Osteoblast (primary cell): Measurements from ENCODE around the gene MYO1A. TPM values are rescaled to one million over a fixed set of nuclear protein-coding genes. Genes with fewer than 3 reads are reported as not detected.
"Not testable (repeated sequence)": the region's sequence is repeated elsewhere in the genome, so short reads cannot be mapped to it uniquely, and the experiment has no call there.

Experiments used
- DNase-seq: peaks from one replicate; pipeline ENCODE4 v3.0.0; 2011; ENCODE audit warnings: low spot score, mixed read lengths; ENCODE audit not compliant: insufficient read length; ENCODE audit errors: missing footprints
- H2AFZ ChIP-seq: 2 replicates; pipeline ENCODE4 v1.6.0; 2011; ENCODE audit warnings: mild to moderate bottlenecking, low read length
- H3K27ac ChIP-seq: 2 replicates; pipeline ENCODE4 v1.5.1; 2011; ENCODE audit warnings: mild to moderate bottlenecking, low read depth, low read length, moderate library complexity
- H3K27me3 ChIP-seq: 2 replicates; pipeline ENCODE4 v1.6.0; 2012; ENCODE audit warnings: mild to moderate bottlenecking, control low read depth, inconsistent platforms, low read length, moderate library complexity; ENCODE audit not compliant: insufficient read depth
- H3K36me3 ChIP-seq: 2 replicates; pipeline ENCODE4 v1.5.1; 2011; ENCODE audit warnings: mild to moderate bottlenecking, low read length, control low read depth, moderate library complexity; ENCODE audit not compliant: insufficient read depth
- H3K4me1 ChIP-seq: 2 replicates; pipeline ENCODE4 v1.5.1; 2011; ENCODE audit warnings: mild to moderate bottlenecking, low read length, control low read depth, moderate library complexity; ENCODE audit not compliant: insufficient read depth
- H3K4me2 ChIP-seq: 2 replicates; pipeline ENCODE4 v1.6.0; 2011; ENCODE audit warnings: mild to moderate bottlenecking, low read length; ENCODE audit not compliant: insufficient read depth
- H3K4me3 ChIP-seq: fragments of 200-600 bp; sonication (generic); 3 replicates; pipeline ENCODE4 v1.5.1; 2012; ENCODE audit warnings: mild to moderate bottlenecking, low read length, inconsistent platforms; ENCODE audit not compliant: insufficient read depth
- H3K79me2 ChIP-seq: 2 replicates; pipeline ENCODE4 v1.6.0; 2012; ENCODE audit warnings: mild to moderate bottlenecking, low read length, control low read depth, inconsistent platforms; ENCODE audit not compliant: insufficient read depth
- H3K9me3 ChIP-seq: 2 replicates; pipeline ENCODE4 v1.5.1; 2011; ENCODE audit warnings: low read depth, low read length, control low read depth
- H4K20me1 ChIP-seq: 2 replicates; pipeline ENCODE4 v1.6.0; 2012; ENCODE audit warnings: mild to moderate bottlenecking, low read length, control low read depth; ENCODE audit not compliant: insufficient read depth
- total RNA-seq: library from RNA; depleted of rRNA; stranded (reverse); fragments of >200 nt; gene quantifications from 2 replicates; pipeline ENCODE4 v1.2.3, GENCODE V29; 2012
- TF ChIP-seq, protein P1 (sequence below): IDR thresholded peaks from 2 replicates; pipeline ENCODE4 v1.5.1; 2011; ENCODE audit warnings: mild to moderate bottlenecking, low read depth, low read length, moderate library complexity; ENCODE audit errors: extremely low read depth

MYO1A gene
- total RNA-seq, 1 donor: not detected

DNA sequence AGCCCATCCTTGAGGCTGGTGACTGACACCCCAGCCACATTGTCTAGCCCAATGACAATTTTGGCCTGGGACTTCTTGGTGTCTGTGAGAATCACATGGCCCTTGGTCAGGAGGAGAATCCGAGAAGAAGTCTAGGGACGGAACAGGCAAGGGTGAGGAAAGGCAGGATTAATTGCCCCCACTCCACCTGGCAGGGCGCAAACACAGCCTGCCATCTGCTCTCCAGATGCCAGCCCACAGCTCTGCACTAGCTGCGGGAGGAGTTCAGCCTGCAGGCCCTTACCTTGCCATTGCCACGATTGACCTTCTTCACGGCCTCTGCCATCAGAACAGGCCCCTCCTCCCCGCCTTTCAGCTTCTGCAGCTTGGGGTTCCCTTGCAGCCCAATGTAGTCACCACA, 20.5 kb downstream of the MYO1A start:
- Histone ChIP-seq H3K9me3 (no peaks in the 10 kb centered on the region), H2AFZ (no peak overlapping the region), H3K36me3 (no peaks in the 10 kb centered on the region), H3K4me1 (no peaks in the 10 kb centered on the region), H3K27ac (no peak overlapping the region), H3K79me2 (no peaks in the 10 kb centered on the region), H4K20me1 (no peaks in the 10 kb centered on the region), H3K4me2 (no peak overlapping the region), H3K4me3 (no peak overlapping the region), H3K27me3 (peaks cover 23% of the 10 kb centered on the region)
- TF ChIP-seq, protein P1, sequence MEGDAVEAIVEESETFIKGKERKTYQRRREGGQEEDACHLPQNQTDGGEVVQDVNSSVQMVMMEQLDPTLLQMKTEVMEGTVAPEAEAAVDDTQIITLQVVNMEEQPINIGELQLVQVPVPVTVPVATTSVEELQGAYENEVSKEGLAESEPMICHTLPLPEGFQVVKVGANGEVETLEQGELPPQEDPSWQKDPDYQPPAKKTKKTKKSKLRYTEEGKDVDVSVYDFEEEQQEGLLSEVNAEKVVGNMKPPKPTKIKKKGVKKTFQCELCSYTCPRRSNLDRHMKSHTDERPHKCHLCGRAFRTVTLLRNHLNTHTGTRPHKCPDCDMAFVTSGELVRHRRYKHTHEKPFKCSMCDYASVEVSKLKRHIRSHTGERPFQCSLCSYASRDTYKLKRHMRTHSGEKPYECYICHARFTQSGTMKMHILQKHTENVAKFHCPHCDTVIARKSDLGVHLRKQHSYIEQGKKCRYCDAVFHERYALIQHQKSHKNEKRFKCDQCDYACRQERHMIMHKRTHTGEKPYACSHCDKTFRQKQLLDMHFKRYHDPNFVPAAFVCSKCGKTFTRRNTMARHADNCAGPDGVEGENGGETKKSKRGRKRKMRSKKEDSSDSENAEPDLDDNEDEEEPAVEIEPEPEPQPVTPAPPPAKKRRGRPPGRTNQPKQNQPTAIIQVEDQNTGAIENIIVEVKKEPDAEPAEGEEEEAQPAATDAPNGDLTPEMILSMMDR: no peak
- no peak for DNase-seq

DNA sequence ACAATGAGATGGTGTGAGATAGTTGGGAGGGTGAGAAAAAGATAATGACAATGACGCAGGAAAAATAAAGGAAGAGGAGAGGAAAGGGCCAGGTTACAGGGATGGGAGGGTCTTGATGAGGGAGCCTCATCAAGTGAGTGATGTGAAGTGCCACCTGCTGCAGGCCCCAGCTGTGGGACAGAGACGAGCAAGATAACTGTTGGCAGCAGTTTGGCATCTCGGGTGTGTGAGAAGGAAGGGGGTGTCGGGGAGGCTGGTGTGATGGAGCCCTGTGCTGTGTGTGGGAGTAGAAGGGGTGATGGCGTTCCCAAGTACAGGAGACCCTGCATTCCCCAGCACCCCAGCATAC, 22.1 kb downstream of the MYO1A start:
- H4K20me1 ChIP-seq: no peaks in the 10 kb centered on the region
- no peak for DNase-seq
- H2AFZ ChIP-seq: no peak overlapping the region
- H3K4me2 ChIP-seq: no peak overlapping the region
- no peaks in the 10 kb centered on the region for H3K9me3 ChIP-seq
- no peak overlapping the region for H3K27ac ChIP-seq
- H3K36me3 ChIP-seq: no peaks in the 10 kb centered on the region
- H3K4me3 ChIP-seq: no peak overlapping the region
- TF ChIP-seq, protein P1: no peak
- peaks cover 25% of the 10 kb centered on the region for H3K27me3 ChIP-seq
- H3K4me1 ChIP-seq: no peaks in the 10 kb centered on the region
- no peaks in the 10 kb centered on the region for H3K79me2 ChIP-seq

DNA sequence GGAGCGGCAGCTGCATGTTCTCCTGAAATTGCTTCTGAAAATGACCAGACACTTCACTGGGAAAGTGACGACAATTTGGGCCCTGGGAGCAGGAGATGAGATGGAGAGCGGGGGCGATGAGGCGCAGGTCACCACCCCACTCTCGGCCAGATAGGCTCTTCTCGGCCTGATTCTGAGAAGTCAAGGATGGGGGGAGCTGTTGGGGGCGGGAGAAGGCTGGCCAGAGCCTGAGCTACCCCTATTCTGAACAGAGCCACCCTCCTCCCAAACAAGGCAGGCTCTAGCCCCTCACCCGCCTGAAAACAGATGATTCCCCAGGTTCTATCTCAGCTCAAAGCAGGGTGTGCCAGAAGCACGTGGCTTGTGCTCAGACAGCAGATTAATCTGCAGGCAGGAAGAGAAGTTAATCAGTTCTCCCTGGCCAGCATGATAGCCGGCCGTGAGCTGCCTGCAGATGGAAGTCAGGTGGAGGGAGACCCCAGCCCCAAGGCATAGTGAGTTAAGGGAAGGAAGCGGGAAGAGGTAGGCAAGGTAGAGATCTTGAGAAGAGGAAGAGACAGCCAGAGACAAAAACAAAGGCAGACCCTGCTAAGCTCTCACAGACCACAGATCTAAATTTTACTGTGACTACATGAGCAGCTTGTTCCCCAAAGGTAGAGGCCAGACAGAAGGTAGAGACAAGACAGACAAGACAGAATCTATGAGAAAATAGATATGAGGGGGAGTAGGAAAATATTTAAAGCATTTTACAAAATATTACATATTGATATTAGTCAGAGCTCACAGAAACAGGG, 22.7 kb downstream of the MYO1A start:
- no peak overlapping the region for H3K27ac ChIP-seq
- H3K4me3 ChIP-seq: no peak overlapping the region
- TF ChIP-seq, protein P1: no peak
- H3K36me3 ChIP-seq: no peaks in the 10 kb centered on the region
- no peaks in the 10 kb centered on the region for H3K79me2 ChIP-seq
- H3K27me3 ChIP-seq: peaks cover 25% of the 10 kb centered on the region
- H3K9me3 ChIP-seq: no peaks in the 10 kb centered on the region
- no peaks in the 10 kb centered on the region for H4K20me1 ChIP-seq
- H3K4me2 ChIP-seq: no peak overlapping the region
- H2AFZ ChIP-seq: no peak overlapping the region
- no peaks in the 10 kb centered on the region for H3K4me1 ChIP-seq
- DNase-seq: no peak

DNA sequence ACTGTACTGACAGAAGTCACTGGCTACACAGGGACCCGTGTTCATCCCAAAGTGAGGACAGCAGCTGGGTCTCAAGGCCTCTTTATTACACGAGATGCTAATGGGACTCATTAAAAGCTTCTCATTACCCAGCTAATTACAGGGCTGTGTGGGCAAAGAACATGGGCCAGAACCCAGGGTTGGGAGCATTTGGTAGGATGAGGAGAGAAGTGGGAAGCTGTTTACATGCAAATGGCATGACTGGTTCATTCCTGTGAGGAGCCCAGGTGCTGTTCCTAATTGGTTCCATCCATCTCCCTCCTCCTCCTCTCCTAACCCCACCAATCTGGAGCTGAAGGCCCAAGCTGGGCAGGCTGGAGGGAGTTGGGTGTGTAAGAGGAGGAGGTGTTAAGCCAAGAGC, 24.7 kb downstream of the MYO1A start:
- no peak overlapping the region for H3K27ac ChIP-seq

DNA sequence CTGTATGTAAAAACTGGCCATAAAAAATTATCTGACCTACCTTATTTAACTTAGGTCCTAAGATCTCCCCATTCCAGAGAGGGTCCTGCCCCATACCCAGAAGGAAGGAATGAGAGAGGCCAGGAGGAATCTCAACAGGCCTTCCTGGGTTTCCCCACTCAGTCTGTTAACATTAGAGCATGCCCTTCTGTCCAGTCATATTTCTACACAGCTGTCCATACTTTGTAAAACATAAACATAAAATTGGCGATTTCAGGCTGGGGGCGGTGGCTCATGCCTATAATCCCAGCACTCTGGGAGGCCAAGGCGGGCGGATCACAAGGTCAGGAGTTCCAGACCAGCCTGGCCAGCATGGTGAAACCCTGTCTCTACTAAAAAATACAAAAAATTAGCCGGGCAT, 27.6 kb downstream of the MYO1A start:
- not testable (repeated sequence) for H3K36me3 ChIP-seq, H2AFZ ChIP-seq, H4K20me1 ChIP-seq, H3K79me2 ChIP-seq, DNase-seq, H3K4me1 ChIP-seq, H3K9me3 ChIP-seq, H3K4me3 ChIP-seq, H3K27ac ChIP-seq, H3K4me2 ChIP-seq
- H3K27me3 ChIP-seq: peaks cover 21% of the 10 kb centered on the region

More for the DNA sequence above, 24.7 kb downstream of the MYO1A start:
- no peaks in the 10 kb centered on the region for H3K9me3 ChIP-seq
- H3K79me2 ChIP-seq: no peaks in the 10 kb centered on the region
- H2AFZ ChIP-seq: no peak overlapping the region
- H3K36me3 ChIP-seq: no peaks in the 10 kb centered on the region
- H3K4me2 ChIP-seq: no peak overlapping the region
- no peaks in the 10 kb centered on the region for H3K4me1 ChIP-seq
- no peak for DNase-seq
- H4K20me1 ChIP-seq: no peaks in the 10 kb centered on the region
- H3K4me3 ChIP-seq: no peak overlapping the region
- H3K27me3 ChIP-seq: peaks cover 25% of the 10 kb centered on the region
- TF ChIP-seq, protein P1: no peak
